Ovary (tissue), 9 donors: Measurements from ENCODE around the gene SAP30L. TPM values are rescaled to one million over a fixed set of nuclear protein-coding genes. Genes with fewer than 3 reads are reported as not detected.

Experiments
- DNase-seq, 5 donors: peaks; one replicate each; pipeline ENCODE4 v3.0.0-alpha.2; 2019 to 2020
- H3K27ac ChIP-seq, 2 donors: fragments of 200-600 bp; one replicate each; pipeline versions ENCODE4 v1.5.1 to v1.8.0; 2019 to 2022
- H3K27me3 ChIP-seq: fragments of 200-600 bp; one replicate; pipeline ENCODE4 v1.8.0; 2022
- H3K36me3 ChIP-seq: fragments of 200-600 bp; sonication (generic); one replicate; pipeline ENCODE4 v1.5.1; 2019
- H3K4me1 ChIP-seq: one replicate; pipeline ENCODE4 v1.8.1; 2013; ENCODE audit warnings: mild to moderate bottlenecking, moderate library complexity; ENCODE audit not compliant: insufficient read depth
- H3K4me3 ChIP-seq: fragments of 200-600 bp; sonication (generic); one replicate; pipeline ENCODE4 v1.5.1; 2017
- H3K9me3 ChIP-seq, 2 donors: fragments of 200-600 bp in 1 of 2; sonication (generic) in 1 of 2; one replicate each; pipeline versions ENCODE4 v1.5.1 to v1.8.1; 2013 to 2019; ENCODE audit warnings: mild to moderate bottlenecking in 1 of 2, moderate library complexity in 1 of 2
- EP300 ChIP-seq: sonication (generic); formaldehyde crosslinking; IDR thresholded peaks from one replicate; pipeline ENCODE4 v1.6.1; 2017; ENCODE audit warnings: antibody characterized with exemption
- POLR2A ChIP-seq: fragments of 450-650 bp; IDR thresholded peaks from one replicate; pipeline ENCODE4 v1.6.1; 2017; ENCODE audit warnings: antibody characterized with exemption, mild to moderate bottlenecking, moderate library complexity
- WGBS, 3 donors: extraction: QIAGEN DNeasy Blood & Tissue Kit in 1 of 3; methylation state at CpG; one replicate each; pipeline versions ENCODE4 v1.1.5 to v1.1.7; 2013 to 2017; 5-methylcytosine and 5-hydroxymethylcytosine counted together
- intact Hi-C, 4 donors: fragments of 100-400 bp; cut with DNase I; formaldehyde crosslinking; loops; one replicate each; pipeline versions ENCODE4 v1.11.0 to v1.15.1; 2022 to 2023
- polyA plus RNA-seq, 2 donors: library from polyadenylated mRNA; stranded (reverse); fragments of 200-250 nt in 1 of 2; fragments of 350-450 nt in 1 of 2; fragmentation: Illumina TruSeq in 1 of 2; extraction: RNeasy Lipid Tissue Mini Kit (QIAGEN cat#74804) in 1 of 2; gene quantifications; one replicate each; pipeline ENCODE4 v1.2.3, GENCODE V29; 2013 to 2014
- total RNA-seq, 7 donors: library from RNA; depleted of rRNA in 2 of 7; stranded (reverse); fragments of >200 nt in 2 of 7; fragmentation: NEBNext Ultra II Directional in 3 of 7; extraction: Animal tissue kit (Norgen Biotek cat#: 25700) in 3 of 7; gene quantifications; one replicate each; pipeline versions ENCODE4 v1.1.0 to v1.2.4, GENCODE V29; 2016 to 2023
- TF ChIP-seq, protein P1 (sequence below), 3 donors: fragments of 450-650 bp in 2 of 3; fragments of 200-600 bp in 1 of 3; IDR thresholded peaks; one replicate each; pipeline versions ENCODE4 v1.5.1 to v1.8.0; 2016 to 2022; ENCODE audit warnings: antibody characterized with exemption in 3 of 3, mild to moderate bottlenecking in 1 of 3
- donor health status: DM: no; HTN: no; CAD: no; lungs with moderate emphysema.
- donor health status: DM: no; HTN: no; CAD: no.
- donor health status: Bipolar disorder and iron deficiency.
- donor health status: DM: yes; HTN: yes; CAD: no.
- donor health status: DM: no; HTN: no; CAD: no.
- donor health status: DM: yes; HTN: yes; CAD: no.

The SAP30L gene
- total and polyA plus RNA-seq, 9 donors, result 18.7 to 63.1 (median 41.5) TPM

DNA sequence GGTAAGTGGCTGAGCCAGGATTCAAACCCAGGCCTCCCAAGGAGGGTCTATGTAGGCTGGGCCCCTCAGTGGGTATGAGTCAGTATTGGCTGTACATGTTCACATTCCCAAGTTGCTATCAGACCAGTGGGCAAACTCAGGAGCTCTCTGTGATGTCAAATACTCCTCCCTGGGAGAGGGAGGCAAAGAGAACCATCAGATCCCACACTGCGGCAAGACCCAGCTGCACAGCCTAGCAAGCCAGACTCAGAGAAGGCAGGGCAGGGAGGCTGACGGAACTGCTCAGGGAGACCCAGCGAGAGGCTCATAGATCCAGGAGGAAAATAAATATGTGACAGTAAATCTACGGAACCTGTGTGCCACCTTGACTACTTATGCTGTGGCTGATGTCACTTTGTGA is 42.6 kb upstream of the SAP30L start:
- TF ChIP-seq, protein P1, sequence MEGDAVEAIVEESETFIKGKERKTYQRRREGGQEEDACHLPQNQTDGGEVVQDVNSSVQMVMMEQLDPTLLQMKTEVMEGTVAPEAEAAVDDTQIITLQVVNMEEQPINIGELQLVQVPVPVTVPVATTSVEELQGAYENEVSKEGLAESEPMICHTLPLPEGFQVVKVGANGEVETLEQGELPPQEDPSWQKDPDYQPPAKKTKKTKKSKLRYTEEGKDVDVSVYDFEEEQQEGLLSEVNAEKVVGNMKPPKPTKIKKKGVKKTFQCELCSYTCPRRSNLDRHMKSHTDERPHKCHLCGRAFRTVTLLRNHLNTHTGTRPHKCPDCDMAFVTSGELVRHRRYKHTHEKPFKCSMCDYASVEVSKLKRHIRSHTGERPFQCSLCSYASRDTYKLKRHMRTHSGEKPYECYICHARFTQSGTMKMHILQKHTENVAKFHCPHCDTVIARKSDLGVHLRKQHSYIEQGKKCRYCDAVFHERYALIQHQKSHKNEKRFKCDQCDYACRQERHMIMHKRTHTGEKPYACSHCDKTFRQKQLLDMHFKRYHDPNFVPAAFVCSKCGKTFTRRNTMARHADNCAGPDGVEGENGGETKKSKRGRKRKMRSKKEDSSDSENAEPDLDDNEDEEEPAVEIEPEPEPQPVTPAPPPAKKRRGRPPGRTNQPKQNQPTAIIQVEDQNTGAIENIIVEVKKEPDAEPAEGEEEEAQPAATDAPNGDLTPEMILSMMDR (IDR thresholded peaks at IDR 0.05), result no peak
- TF ChIP-seq EP300, result no peak
- no peak for TF ChIP-seq POLR2A
- no peaks in the 10 kb centered on the region for H3K36me3 ChIP-seq
- DNase-seq, result peak in 1 of 5 donors; percentile 9
- H3K27me3 ChIP-seq, result no peaks in the 10 kb centered on the region
- no peak overlapping the region for H3K27ac ChIP-seq
- WGBS, 3 donors, result 97 to 100% (median 99%) methylated on average over 4 of the region's 4 CpGs
- intact Hi-C loops, result loop anchor here (5.0 to 10.0 kb wide), 5 partner anchors 206 to 331 kb away; partner anchors contain the start of gene GALNT10 (in 1 of the 4)
- H3K4me1 ChIP-seq, result peaks cover 6% of the 10 kb centered on the region
- no peak overlapping the region for H3K4me3 ChIP-seq
- no peaks in the 10 kb centered on the region for H3K9me3 ChIP-seq

- intact Hi-C loops, result loop anchor here (2.0 to 10.0 kb wide), 7 partner anchors 207 to 332 kb away; partner anchors contain the start of gene GALNT10 (in 1 of the 4)
- 69 to 83% (median 76%) methylated on average over 8 of the region's 8 CpGs for WGBS, 3 donors
Measured at GRCh38 chr5:154403776-154404387, 41.9 kb upstream of the SAP30L start.

DNA sequence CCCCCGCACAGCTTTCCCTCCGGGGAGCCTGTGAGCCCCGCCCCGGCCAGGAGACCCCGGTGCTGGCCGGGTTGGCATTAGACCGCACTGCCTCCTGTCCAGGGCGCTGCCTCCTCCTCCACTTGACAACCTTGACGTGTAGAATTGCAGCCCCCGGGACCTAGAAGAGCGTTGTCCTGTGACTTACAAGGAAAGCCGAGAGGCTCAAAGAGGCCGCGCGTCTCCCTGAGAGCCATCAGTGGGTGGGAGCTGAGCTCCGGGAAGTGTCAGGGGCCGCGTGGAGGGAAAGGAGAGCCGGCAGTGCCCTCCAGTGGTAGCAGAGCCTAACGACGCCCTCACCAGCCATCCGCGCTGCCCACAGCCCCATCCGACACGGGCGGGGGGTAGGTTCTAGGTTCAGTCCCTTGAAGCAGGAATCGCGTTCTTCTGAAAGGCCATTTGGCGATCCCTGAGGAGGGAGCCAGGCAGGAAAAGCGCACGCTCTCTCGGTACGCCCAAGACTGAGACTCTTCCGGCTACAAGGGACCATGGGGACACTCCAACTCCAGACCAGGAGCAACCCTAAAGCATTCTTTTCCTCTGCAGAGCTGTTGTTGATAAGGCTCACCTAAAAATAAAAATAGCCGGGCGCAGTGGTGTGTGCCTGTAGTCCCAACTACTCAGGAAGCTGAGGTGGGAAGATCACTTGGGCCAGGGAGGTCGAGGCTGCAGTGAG is 40.6 kb upstream of the SAP30L start:
- peak overlapping the region in 1 of 2 donors; percentile 63 for H3K27ac ChIP-seq
- DNase-seq, result peak; percentile 80 to 91 (median 87)
- intact Hi-C loops, result loop anchor here (2.0 to 10.0 kb wide), 5 partner anchors 210 to 332 kb away; partner anchors contain the start of gene GALNT10 (in 1 of the 4)
- peak overlapping the region; percentile 32 for H3K4me3 ChIP-seq
- no peaks in the 10 kb centered on the region for H3K9me3 ChIP-seq
- TF ChIP-seq, protein P1 (IDR thresholded peaks at IDR 0.05), result peak; percentile 82 to 92 (median 87)
- TF ChIP-seq EP300, result no peak
- 9 to 13% (median 12%) methylated on average over 37 of the region's 37 CpGs for WGBS, 3 donors
- no peaks in the 10 kb centered on the region for H3K36me3 ChIP-seq
- peaks cover 6% of the 10 kb centered on the region for H3K4me1 ChIP-seq
- no peaks in the 10 kb centered on the region for H3K27me3 ChIP-seq

More at GRCh38 chr5:154403776-154404387, 41.9 kb upstream of the SAP30L start:
- Histone ChIP-seq H3K4me3 (no peak overlapping the region), H3K4me1 (peaks cover 6% of the 10 kb centered on the region), H3K27ac (no peak overlapping the region), H3K27me3 (no peaks in the 10 kb centered on the region), H3K9me3 (no peaks in the 10 kb centered on the region), H3K36me3 (no peaks in the 10 kb centered on the region)
- DNase-seq, result peak in 1 of 5 donors; percentile 14
- TF ChIP-seq POLR2A (no peak), EP300 (no peak)
- TF ChIP-seq, protein P1 (IDR thresholded peaks at IDR 0.05), result no peak

DNA sequence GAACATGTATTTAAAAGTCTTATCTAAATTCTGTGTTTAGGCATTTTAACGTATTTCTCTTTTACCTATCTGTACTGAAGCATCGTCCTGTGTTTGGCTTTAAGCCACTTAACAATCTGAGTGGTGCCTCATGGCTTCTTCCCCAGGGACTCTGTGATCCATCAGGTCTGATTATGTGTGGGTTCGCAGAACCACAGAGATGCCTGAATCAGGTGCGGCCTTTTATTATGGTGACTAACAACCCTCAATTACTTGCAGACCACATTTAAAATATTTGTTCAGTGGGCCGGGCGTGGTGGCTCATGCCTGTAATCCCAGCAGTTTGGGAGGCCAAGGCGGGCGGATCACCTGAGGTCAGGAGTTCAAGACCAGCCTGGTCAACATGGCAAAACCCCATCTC is 39.6 kb upstream of the SAP30L start:
- Histone ChIP-seq H3K9me3 (no peaks in the 10 kb centered on the region), H3K36me3 (no peaks in the 10 kb centered on the region), H3K4me1 (peaks cover 6% of the 10 kb centered on the region), H3K27me3 (no peaks in the 10 kb centered on the region), H3K4me3 (no peak overlapping the region), H3K27ac (no peak overlapping the region)
- TF ChIP-seq POLR2A, result no peak
- TF ChIP-seq, protein P1 (IDR thresholded peaks at IDR 0.05), result no peak
- TF ChIP-seq EP300, result no peak
- DNase-seq, result peak in 1 of 5 donors; percentile 4
- intact Hi-C loops, result loop anchor here in 2 of 4 donors (10.0 kb wide), 3 partner anchors 211 to 331 kb away; partner anchors contain the start of gene GALNT10 (in 1 of the 2)
- WGBS, 3 donors, result 89 to 93% (median 90%) methylated on average over 8 of the region's 8 CpGs
